GM12878 (cell line): ENCODE data around the gene BRD3. TPM values are rescaled to one million over a fixed set of nuclear protein-coding genes. Genes with fewer than 3 reads are reported as not detected.
A peak's percentile ranks its signal among the peaks of the same experiment; 100 is the strongest.

ENCODE experiments used
- ATAC-seq: fragments of 200-7000 bp; cut with Tn5 transposase; 3 replicates; pipeline ENCODE4 v1.9.1; 2020; ENCODE audit warnings: mild to moderate bottlenecking, moderate library complexity
- BruUV-seq: library from RNA; stranded (reverse); fragments of 400-500 nt; replicated peaks from 2 replicates; lab custom pipeline; 2021; lab: Mats Ljungman, UMichigan
- CTCF ChIA-PET: fragments of 300-600 bp; sonication (Branson Sonifier 250); formaldehyde crosslinking; extraction: SDS; loops from one replicate; lab custom pipeline; 2021; ENCODE audit warnings: inconsistent platforms; lab: Yijun Ruan, JAX
- POLR2A ChIA-PET: fragments of 350-600 bp; formaldehyde crosslinking; extraction: SDS; loops from one replicate; lab custom pipeline; 2021; ENCODE audit warnings: inconsistent platforms; lab: Charles Lee
- RAD21 ChIA-PET: fragments of 300-600 bp; sonication (Branson Sonifier 250); formaldehyde crosslinking; loops from one replicate; lab custom pipeline; 2023; ENCODE audit warnings: antibody characterized with exemption; ENCODE audit not compliant: unreplicated experiment; lab: Charles Lee
- SMC1A ChIA-PET: fragments of 300-600 bp; sonication (Branson Sonifier 250); formaldehyde crosslinking; loops from one replicate; lab custom pipeline; 2023; ENCODE audit not compliant: unreplicated experiment, uncharacterized antibody; lab: Charles Lee
- DNase-seq: peaks from one replicate; pipeline ENCODE4 v3.0.0-alpha.2; 2011; ENCODE audit warnings: low read depth, low spot score
- FAIRE-seq: peaks from 3 replicates; lab custom pipeline; 2011; peaks lifted over from hg19 to GRCh38; lab: Jason Lieb, UNC
- H2AFZ ChIP-seq: 2 replicates; pipeline ENCODE4 v1.6.0; 2011; ENCODE audit warnings: low read depth, low read length, control low read depth; ENCODE audit not compliant: control insufficient read depth
- H3K27ac ChIP-seq: 2 replicates; pipeline ENCODE4 v1.5.1; 2011; ENCODE audit warnings: control low read depth; ENCODE audit not compliant: control insufficient read depth, insufficient read depth
- H3K27me3 ChIP-seq, 2 experiments: replicated peaks in 1 of 2; 2 replicates each; pipeline versions ENCODE4 v1.6.0 to v1.6.1; 2011; ENCODE audit warnings: low read length in 1 of 2; ENCODE audit not compliant: control insufficient read depth in 2 of 2, insufficient read depth in 2 of 2
- H3K36me3 ChIP-seq, 2 experiments: 2 replicates each; pipeline ENCODE4 v1.5.1; 2011; ENCODE audit warnings: low read length in 1 of 2; ENCODE audit not compliant: control insufficient read depth in 2 of 2, insufficient read depth in 2 of 2
- H3K4me1 ChIP-seq: 2 replicates; pipeline ENCODE4 v1.6.1; 2011; ENCODE audit warnings: mild to moderate bottlenecking, low read length, moderate library complexity, mixed read lengths; ENCODE audit not compliant: control insufficient read depth, insufficient read depth
- H3K4me2 ChIP-seq: 2 replicates; pipeline ENCODE4 v1.6.0; 2011; ENCODE audit warnings: control low read depth; ENCODE audit not compliant: control insufficient read depth, insufficient read depth
- H3K4me3 ChIP-seq: fragments of 200-600 bp; sonication (generic); 2 replicates; pipeline ENCODE4 v1.5.1; 2016
- H3K79me2 ChIP-seq: 2 replicates; pipeline ENCODE4 v1.6.0; 2011; ENCODE audit warnings: low read length; ENCODE audit not compliant: control insufficient read depth, insufficient read depth
- H3K9ac ChIP-seq: 2 replicates; pipeline ENCODE4 v1.8.0; 2011; ENCODE audit warnings: low read length, control low read depth, mixed read lengths; ENCODE audit not compliant: control insufficient read depth, insufficient read depth
- H3K9me3 ChIP-seq: replicated peaks from 3 replicates; pipeline ENCODE4 v1.5.1; 2011; ENCODE audit warnings: mild to moderate bottlenecking, low read length; ENCODE audit not compliant: control insufficient read depth, insufficient read depth
- H4K20me1 ChIP-seq: 2 replicates; pipeline ENCODE4 v1.6.0; 2011; ENCODE audit not compliant: control insufficient read depth, insufficient read depth
- BACH1 ChIP-seq: fragments of 450-650 bp; IDR thresholded peaks from 2 replicates; pipeline ENCODE4 v1.6.1; 2017; ENCODE audit warnings: mild to moderate bottlenecking, borderline replicate concordance
- BHLHE40 ChIP-seq, 2 experiments: fragments of 450-650 bp in 1 of 2; IDR thresholded peaks; 2 replicates each; pipeline ENCODE4 v1.6.1; 2011 to 2017; ENCODE audit warnings: low read depth in 2 of 2, borderline replicate concordance in 1 of 2, improper control_type of control experiment in 1 of 2, low read length in 1 of 2, mild to moderate bottlenecking in 1 of 2
- NFIC ChIP-seq: IDR thresholded peaks from 2 replicates; pipeline ENCODE4 v1.6.1; 2012; ENCODE audit warnings: low read depth, mild to moderate bottlenecking, inconsistent platforms, low read length, moderate library complexity
- POLR2A ChIP-seq: IDR thresholded peaks from 2 replicates; pipeline ENCODE4 v1.6.1; 2011; ENCODE audit warnings: low read depth, mild to moderate bottlenecking, low read length
- WGBS: methylation state at CpG from one replicate; pipeline ENCODE4 v1.1.6; 2016; ENCODE audit warnings: low lambda C conversion rate; ENCODE audit not compliant: insufficient replicate concordance, insufficient coverage; ENCODE audit errors: missing lambda C conversion rate; 5-methylcytosine and 5-hydroxymethylcytosine counted together
- in situ Hi-C: fragments of 300-500 bp; cut with MboI; formaldehyde crosslinking; loops from 9 replicates; pipeline ENCODE4 v1.14.3; 2018; ENCODE audit warnings: mixed read lengths
- intact Hi-C: fragments of 100-400 bp; cut with micrococcal nuclease; formaldehyde crosslinking; loops from one replicate; pipeline ENCODE4 v1.14.2; 2022; ENCODE audit not compliant: unreplicated experiment
- polyA plus RNA-seq, 11 experiments: library from polyadenylated mRNA; depleted of rRNA in 4 of 11; unstranded in 6 of 11; stranded (reverse) in 5 of 11; fragments of >200 nt; fragmentation: Nextera tagmentation in 4 of 11; fragmentation: Illumina TruSeq in 1 of 11; extraction: Ambion mirVana in 4 of 11; extraction: Trizol in 1 of 11; gene quantifications; 1 replicate in 1 of 11; 2 replicates in 10 of 11; pipeline versions ENCODE4 v1.2.1 to v1.2.3, GENCODE V29; 2011 to 2016; ENCODE audit warnings: inconsistent platforms in 2 of 11, missing spikeins in 2 of 11, low read depth in 1 of 11
- total RNA-seq, 4 experiments: library from RNA; depleted of rRNA in 3 of 4; stranded (reverse); fragments of >200 nt in 3 of 4; fragmentation: Illumina TruSeq in 1 of 4; extraction: Trizol in 1 of 4; gene quantifications; 2 replicates each; pipeline versions ENCODE4 v1.2.1 to v1.2.3, GENCODE V29; 2013 to 2021

Gene BRD3
- total and polyA plus RNA-seq, 10 of the 15 experiments (the other 5 are each of a cell fraction or from before 2014, with no cell fraction given) = 0.53 to 20.8 (median 4.8) TPM

GRCh38 chr9:133991214-133991921, 76.5 kb downstream of the BRD3 start:
- peaks cover 4% of the 10 kb centered on the region; the same call in 1 of the 2 replicates for H4K20me1 ChIP-seq
- POLR2A ChIA-PET = interaction anchor here (0.6 to 1.6 kb wide), 8 partner anchors 11 to 198 kb away, joined by 3 to 12 read pairs (median 4); no protein-coding TSS in a partner anchor
- DNase-seq (no peak), ATAC-seq (peak; percentile 6; the same call in 1 of the 3 replicates)
- BruUV-seq = no TSS peak
- TF ChIP-seq POLR2A (0 out of 2 replicates have a peak, but pooled peaks have one; percentile 16), BHLHE40 (IDR thresholded peaks at IDR 0.05; ENCODE audit: borderline replicate concordance in 1 of 2, low read depth in 2 of 2, low read length in 1 of 2) (peak in 1 of 2 experiments; percentile 31; a peak in 1 of 4 replicates), NFIC (no peak), BACH1 (peak; percentile 50; the same call in 1 of the 2 replicates)
- TF ChIP-seq, all 136 proteins: peak for 3
- Histone ChIP-seq H3K4me1 (peaks cover 15% of the 10 kb centered on the region), H3K9ac (peak overlapping the region; percentile 80), H3K27ac (peak overlapping the region; percentile 58), H2AFZ (no peak overlapping the region), H3K36me3 (no peaks in the 10 kb centered on the region), H3K9me3 (no peaks in the 10 kb centered on the region), H3K27me3 (no peaks in the 10 kb centered on the region), H3K79me2 (peaks cover 64% of the 10 kb centered on the region), H3K4me2 (peak overlapping the region; percentile 92), H3K4me3 (peak overlapping the region; percentile 96)
- FAIRE-seq = no peak
- in situ Hi-C loops (loop anchor here (5.0 kb wide), 1 partner anchor 204 kb away; no protein-coding TSS in a partner anchor), intact Hi-C loops (loop anchor here (5.0 kb wide), 1 partner anchor 404 kb away; no protein-coding TSS in a partner anchor)
- RAD21 ChIA-PET = interaction anchor here (0.7 to 2.7 kb wide), 9 partner anchors 24 to 209 kb away, joined by 3 to 21 read pairs (median 3); no protein-coding TSS in a partner anchor
- under 1% methylated on average over 56 of the region's 82 CpGs for WGBS
- SMC1A ChIA-PET = interaction anchor here (1.5 to 2.2 kb wide), 4 partner anchors 29 to 47 kb away, joined by 4 to 18 read pairs (median 8); no protein-coding TSS in a partner anchor
- CTCF ChIA-PET = interaction anchor here (0.9 to 1.9 kb wide), 5 partner anchors 35 to 209 kb away, joined by 3 to 7 read pairs (median 4); no protein-coding TSS in a partner anchor
